NCI-H2227 (cell line): ENCODE measurements around the gene DPYD.

ENCODE experiments used
- DNase-seq: peaks from one replicate; lab custom pipeline; 2025; ENCODE audit not compliant: unreplicated experiment; lab: John Stamatoyannopoulos, UW

DPYD gene

GRCh38 chr1:97069312-97069711 lies 851.5 kb downstream of the DPYD start:
- DNase-seq: no peak

- no peak for DNase-seq
Observed at GRCh38 chr1:97066860-97067259, 854.0 kb downstream of the DPYD start.

- no peak for DNase-seq
Observed at GRCh38 chr1:97063532-97063931, 857.3 kb downstream of the DPYD start.

GRCh38 chr1:97061604-97062003 lies 859.2 kb downstream of the DPYD start:
- no peak for DNase-seq

- DNase-seq: no peak
Observed at GRCh38 chr1:97056386-97056785, 864.4 kb downstream of the DPYD start.

- peak; percentile 29 for DNase-seq
Observed at GRCh38 chr1:97053268-97053667, 867.6 kb downstream of the DPYD start.

GRCh38 chr1:97051823-97052222 lies 869.0 kb downstream of the DPYD start:
- no peak for DNase-seq

- DNase-seq: peak; percentile 35
Observed at GRCh38 chr1:97050506-97050905, 870.3 kb downstream of the DPYD start.

- no peak for DNase-seq
Observed at GRCh38 chr1:97047421-97047793, 873.4 kb downstream of the DPYD start.

- no peak for DNase-seq
Observed at GRCh38 chr1:97046765-97047420, 873.9 kb downstream of the DPYD start.

GRCh38 chr1:97044159-97044760 lies 876.6 kb downstream of the DPYD start:
- no peak for DNase-seq

GRCh38 chr1:97042551-97042950 lies 878.3 kb downstream of the DPYD start:
- DNase-seq: no peak

- no peak for DNase-seq
Observed at GRCh38 chr1:97041026-97041425, 879.8 kb downstream of the DPYD start.

GRCh38 chr1:97038410-97038809 lies 882.4 kb downstream of the DPYD start:
- DNase-seq: no peak

- DNase-seq: no peak
Observed at GRCh38 chr1:97034651-97035050, 886.2 kb downstream of the DPYD start.

GRCh38 chr1:97033949-97034348 lies 886.9 kb downstream of the DPYD start:
- DNase-seq: no peak
